AG09319 (cell line): ENCODE data around the gene TFCP2L1.

Experiments
- DNase-seq: peaks from one replicate; pipeline ENCODE4 v3.0.0-alpha.2; 2010; ENCODE audit warnings: low read depth; ENCODE audit errors: extremely low read depth
- TF ChIP-seq, protein P1 (sequence below): IDR thresholded peaks from 2 replicates; pipeline ENCODE4 v1.5.1; 2011; ENCODE audit warnings: low read depth, mild to moderate bottlenecking, inconsistent platforms, low read length, moderate library complexity

TFCP2L1 gene

DNA sequence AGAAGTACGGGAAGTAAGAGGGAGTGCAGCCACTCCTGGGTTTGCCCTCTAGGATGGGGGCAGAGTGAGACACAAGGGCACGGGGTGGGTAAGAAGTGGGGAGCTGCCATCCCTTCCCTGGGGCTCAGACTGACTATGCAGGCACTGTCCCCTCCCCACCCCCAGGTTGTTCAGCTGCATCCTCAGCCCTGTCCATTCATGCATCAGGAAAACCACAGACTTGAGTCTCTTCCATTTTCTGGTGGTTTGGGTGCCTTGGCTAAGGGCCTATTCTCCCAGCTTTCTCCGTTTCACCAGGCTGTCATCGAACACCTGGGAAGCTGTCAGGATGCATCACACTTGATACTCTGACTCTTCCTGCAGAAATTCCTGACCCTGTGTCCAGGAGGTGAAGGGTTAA is 111.9 kb downstream of the TFCP2L1 start:
- no peak for DNase-seq
- TF ChIP-seq, protein P1, sequence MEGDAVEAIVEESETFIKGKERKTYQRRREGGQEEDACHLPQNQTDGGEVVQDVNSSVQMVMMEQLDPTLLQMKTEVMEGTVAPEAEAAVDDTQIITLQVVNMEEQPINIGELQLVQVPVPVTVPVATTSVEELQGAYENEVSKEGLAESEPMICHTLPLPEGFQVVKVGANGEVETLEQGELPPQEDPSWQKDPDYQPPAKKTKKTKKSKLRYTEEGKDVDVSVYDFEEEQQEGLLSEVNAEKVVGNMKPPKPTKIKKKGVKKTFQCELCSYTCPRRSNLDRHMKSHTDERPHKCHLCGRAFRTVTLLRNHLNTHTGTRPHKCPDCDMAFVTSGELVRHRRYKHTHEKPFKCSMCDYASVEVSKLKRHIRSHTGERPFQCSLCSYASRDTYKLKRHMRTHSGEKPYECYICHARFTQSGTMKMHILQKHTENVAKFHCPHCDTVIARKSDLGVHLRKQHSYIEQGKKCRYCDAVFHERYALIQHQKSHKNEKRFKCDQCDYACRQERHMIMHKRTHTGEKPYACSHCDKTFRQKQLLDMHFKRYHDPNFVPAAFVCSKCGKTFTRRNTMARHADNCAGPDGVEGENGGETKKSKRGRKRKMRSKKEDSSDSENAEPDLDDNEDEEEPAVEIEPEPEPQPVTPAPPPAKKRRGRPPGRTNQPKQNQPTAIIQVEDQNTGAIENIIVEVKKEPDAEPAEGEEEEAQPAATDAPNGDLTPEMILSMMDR: no peak

DNA sequence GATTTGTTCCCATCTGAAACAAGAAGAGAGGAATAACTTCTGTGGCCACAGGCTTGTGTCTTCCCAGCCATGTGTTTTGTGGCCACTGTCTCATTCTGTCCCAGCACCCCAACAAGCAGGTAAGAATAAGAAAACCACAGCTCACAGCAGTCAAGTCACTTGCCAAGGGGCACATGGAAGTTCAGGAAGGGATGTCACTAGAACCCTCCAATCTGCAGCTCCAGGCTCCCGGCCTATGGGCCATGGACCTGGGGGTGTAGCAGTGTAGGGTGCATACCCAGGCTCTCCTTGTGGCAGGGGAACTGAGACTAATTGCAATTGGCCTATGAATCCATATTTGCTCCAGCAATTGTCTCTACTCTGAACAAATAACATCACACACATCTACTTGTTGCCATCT is 112.5 kb downstream of the TFCP2L1 start:
- TF ChIP-seq, protein P1: no peak
- no peak for DNase-seq

DNA sequence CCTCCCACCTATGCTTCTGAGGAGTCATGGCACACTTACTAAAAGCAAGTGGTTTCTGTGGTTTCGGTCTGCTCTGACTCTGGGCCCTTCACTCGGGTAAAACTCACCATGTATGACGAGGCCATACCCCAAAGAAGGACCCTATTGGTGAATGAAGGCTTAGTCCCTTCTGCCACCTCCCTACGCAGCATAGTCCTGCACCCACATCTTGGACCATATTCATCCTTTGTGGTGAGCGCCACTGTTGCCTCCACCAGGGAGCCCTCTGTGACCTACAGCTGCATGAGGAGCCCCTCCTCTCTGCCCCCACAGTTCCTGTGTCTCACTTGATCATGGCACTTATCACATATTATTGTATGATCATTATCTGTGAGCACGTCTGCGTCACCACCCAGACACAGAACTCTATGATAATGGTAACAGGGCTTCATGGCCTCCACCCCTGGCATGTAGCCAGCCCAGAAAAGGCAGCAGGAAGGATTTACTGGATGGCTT is 113.3 kb downstream of the TFCP2L1 start:
- TF ChIP-seq, protein P1: no peak
- no peak for DNase-seq

DNA sequence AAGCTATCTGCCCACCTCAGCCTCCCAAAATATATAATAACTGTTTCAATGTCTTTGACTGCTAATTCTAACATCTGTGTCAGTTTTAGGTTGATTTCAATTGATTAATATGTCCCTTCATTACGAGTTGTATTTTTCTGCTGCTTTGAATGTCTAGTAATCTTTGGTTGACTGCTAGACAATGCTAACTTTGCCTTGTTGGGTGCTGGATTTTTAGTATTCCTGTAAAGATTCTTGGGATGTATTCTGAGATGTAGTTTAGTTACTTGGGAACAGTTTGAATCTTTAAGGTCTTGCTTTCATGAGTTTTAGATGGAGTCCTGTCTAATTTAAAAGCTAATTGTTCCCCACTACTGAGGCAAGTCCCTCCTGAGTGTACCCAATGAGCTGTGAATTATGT is 114.4 kb downstream of the TFCP2L1 start:
- TF ChIP-seq, protein P1: no peak
- DNase-seq: no peak

DNA sequence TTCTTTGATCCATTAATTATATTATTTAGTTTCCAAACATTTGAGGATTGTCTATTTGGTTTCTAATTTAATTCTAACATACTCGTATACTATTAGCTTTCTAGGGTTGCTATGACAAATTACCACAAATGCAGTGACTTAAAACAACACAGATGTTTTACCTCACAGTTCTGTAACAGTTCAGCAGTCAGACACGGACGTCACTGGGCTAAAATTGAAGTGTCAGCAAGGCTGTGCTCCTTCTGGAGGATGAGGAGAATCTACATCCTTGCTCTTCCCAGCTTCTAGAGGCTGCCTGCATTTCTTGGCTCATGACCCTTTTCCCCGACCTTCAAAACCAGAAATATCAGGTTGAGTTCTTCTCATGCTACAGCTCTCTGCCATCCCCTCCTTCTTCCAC is 117.6 kb downstream of the TFCP2L1 start:
- TF ChIP-seq, protein P1: no peak
- no peak for DNase-seq
